ENCODE measurements around the gene WNT2B.

- TF ChIP-seq, protein P1, sequence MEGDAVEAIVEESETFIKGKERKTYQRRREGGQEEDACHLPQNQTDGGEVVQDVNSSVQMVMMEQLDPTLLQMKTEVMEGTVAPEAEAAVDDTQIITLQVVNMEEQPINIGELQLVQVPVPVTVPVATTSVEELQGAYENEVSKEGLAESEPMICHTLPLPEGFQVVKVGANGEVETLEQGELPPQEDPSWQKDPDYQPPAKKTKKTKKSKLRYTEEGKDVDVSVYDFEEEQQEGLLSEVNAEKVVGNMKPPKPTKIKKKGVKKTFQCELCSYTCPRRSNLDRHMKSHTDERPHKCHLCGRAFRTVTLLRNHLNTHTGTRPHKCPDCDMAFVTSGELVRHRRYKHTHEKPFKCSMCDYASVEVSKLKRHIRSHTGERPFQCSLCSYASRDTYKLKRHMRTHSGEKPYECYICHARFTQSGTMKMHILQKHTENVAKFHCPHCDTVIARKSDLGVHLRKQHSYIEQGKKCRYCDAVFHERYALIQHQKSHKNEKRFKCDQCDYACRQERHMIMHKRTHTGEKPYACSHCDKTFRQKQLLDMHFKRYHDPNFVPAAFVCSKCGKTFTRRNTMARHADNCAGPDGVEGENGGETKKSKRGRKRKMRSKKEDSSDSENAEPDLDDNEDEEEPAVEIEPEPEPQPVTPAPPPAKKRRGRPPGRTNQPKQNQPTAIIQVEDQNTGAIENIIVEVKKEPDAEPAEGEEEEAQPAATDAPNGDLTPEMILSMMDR (IDR thresholded peaks at IDR 0.05; ENCODE audit: low read depth, low read length), result no peak
- TF ChIP-seq EZH2phosphoT487 (IDR thresholded peaks at IDR 0.05; ENCODE audit: low read depth), result no peak
Measured at GRCh38 chr1:112541299-112541698, 32.5 kb downstream of the WNT2B start.

Data from OCI-LY3 (cell line).